Hepatocyte (in vitro differentiated cells): Measurements from ENCODE around the gene SLC8A1. TPM values are rescaled to one million over a fixed set of nuclear protein-coding genes. Genes with fewer than 3 reads are reported as not detected.

Experiments used
- DNase-seq: peaks from one replicate; pipeline ENCODE4 v3.0.0-alpha.2; 2016; ENCODE audit warnings: low spot score
- H2AFZ ChIP-seq: fragments of 200-600 bp; sonication (generic); 2 replicates; pipeline ENCODE4 v1.6.0; 2016; ENCODE audit warnings: antibody characterized with exemption, mild to moderate bottlenecking
- H3K27ac ChIP-seq: fragments of 200-600 bp; sonication (generic); 2 replicates; pipeline ENCODE4 v1.5.1; 2016; ENCODE audit warnings: mild to moderate bottlenecking
- H3K27me3 ChIP-seq: fragments of 200-600 bp; sonication (generic); 2 replicates; pipeline ENCODE4 v1.6.1; 2016
- H3K36me3 ChIP-seq: fragments of 200-600 bp; sonication (generic); replicated peaks from 2 replicates; pipeline ENCODE4 v1.5.1; 2016; ENCODE audit warnings: low read depth; ENCODE audit not compliant: insufficient read depth
- H3K4me1 ChIP-seq: fragments of 200-600 bp; sonication (generic); 2 replicates; pipeline ENCODE4 v1.5.1; 2016; ENCODE audit warnings: mild to moderate bottlenecking, moderate library complexity; ENCODE audit not compliant: insufficient read depth
- H3K4me2 ChIP-seq: fragments of 200-600 bp; sonication (generic); 2 replicates; pipeline ENCODE4 v1.6.0; 2016
- H3K4me3 ChIP-seq: fragments of 200-600 bp; sonication (generic); 2 replicates; pipeline ENCODE4 v1.5.1; 2016; ENCODE audit warnings: mild to moderate bottlenecking
- H3K79me2 ChIP-seq: fragments of 200-600 bp; sonication (generic); 2 replicates; pipeline ENCODE4 v1.6.0; 2017; ENCODE audit warnings: mild to moderate bottlenecking
- H3K9me2 ChIP-seq: fragments of 200-600 bp; sonication (generic); replicated peaks from 2 replicates; pipeline ENCODE4 v1.6.0; 2017; ENCODE audit warnings: mild to moderate bottlenecking; ENCODE audit not compliant: insufficient read depth
- H3K9me3 ChIP-seq: fragments of 200-600 bp; sonication (generic); 2 replicates; pipeline ENCODE4 v1.5.1; 2016; ENCODE audit warnings: low read depth, mild to moderate bottlenecking
- H4K20me1 ChIP-seq: fragments of 200-600 bp; sonication (generic); 2 replicates; pipeline ENCODE4 v1.6.0; 2016; ENCODE audit warnings: mild to moderate bottlenecking; ENCODE audit not compliant: insufficient read depth, poor library complexity, severe bottlenecking
- EZH2 ChIP-seq: fragments of 200-600 bp; sonication (generic); IDR thresholded peaks from 2 replicates; pipeline ENCODE4 v1.6.1; 2016; ENCODE audit warnings: antibody characterized with exemption, mild to moderate bottlenecking, borderline replicate concordance
- EZH2phosphoT487 ChIP-seq: fragments of 200-600 bp; sonication (generic); IDR thresholded peaks from one replicate; pipeline ENCODE4 v1.6.1; 2018; ENCODE audit warnings: antibody characterized with exemption, mild to moderate bottlenecking, low read depth, moderate library complexity; ENCODE audit not compliant: unreplicated experiment, severe bottlenecking
- WGBS: methylation state at CpG from one replicate; pipeline ENCODE4 v1.1.6; 2016; ENCODE audit warnings: low lambda C conversion rate; ENCODE audit errors: missing lambda C conversion rate; 5-methylcytosine and 5-hydroxymethylcytosine counted together
- polyA plus RNA-seq: library from polyadenylated mRNA; unstranded; fragments of >200 nt; fragmentation: Nextera tagmentation; extraction: Ambion mirVana; gene quantifications from 2 replicates; pipeline ENCODE4 v1.2.1, GENCODE V29; 2016
- total RNA-seq: library from RNA; depleted of rRNA; stranded (reverse); fragments of >200 nt; gene quantifications from 2 replicates; pipeline ENCODE4 v1.2.3, GENCODE V29; 2014
- TF ChIP-seq, protein P1 (sequence below): fragments of 200-600 bp; sonication (generic); IDR thresholded peaks from 2 replicates; pipeline ENCODE4 v1.5.1; 2016; ENCODE audit warnings: antibody characterized with exemption, mild to moderate bottlenecking; ENCODE audit not compliant: poor library complexity

The SLC8A1 gene
- total and polyA plus RNA-seq, 2 experiments from 2014 or later = 2.2 to 8.9 TPM

GRCh38 chr2:40364151-40364874 is 87.6 kb downstream of the SLC8A1 start:
- TF ChIP-seq EZH2phosphoT487 (no peak), EZH2 (no peak)
- no peaks in the 10 kb centered on the region for H4K20me1 ChIP-seq
- H3K27ac ChIP-seq = no peak overlapping the region
- H3K27me3 ChIP-seq = no peaks in the 10 kb centered on the region
- H3K9me2 ChIP-seq = no peaks in the 10 kb centered on the region
- peak overlapping the region; percentile 65 for H3K4me2 ChIP-seq
- H3K4me3 ChIP-seq = no peak overlapping the region
- DNase-seq = no peak
- no peak overlapping the region for H2AFZ ChIP-seq
- H3K36me3 ChIP-seq = no peaks in the 10 kb centered on the region
- WGBS = 51% methylated on average over 3 of the region's 3 CpGs
- no peaks in the 10 kb centered on the region for H3K4me1 ChIP-seq
- H3K79me2 ChIP-seq = no peaks in the 10 kb centered on the region
- H3K9me3 ChIP-seq = no peaks in the 10 kb centered on the region

DNA sequence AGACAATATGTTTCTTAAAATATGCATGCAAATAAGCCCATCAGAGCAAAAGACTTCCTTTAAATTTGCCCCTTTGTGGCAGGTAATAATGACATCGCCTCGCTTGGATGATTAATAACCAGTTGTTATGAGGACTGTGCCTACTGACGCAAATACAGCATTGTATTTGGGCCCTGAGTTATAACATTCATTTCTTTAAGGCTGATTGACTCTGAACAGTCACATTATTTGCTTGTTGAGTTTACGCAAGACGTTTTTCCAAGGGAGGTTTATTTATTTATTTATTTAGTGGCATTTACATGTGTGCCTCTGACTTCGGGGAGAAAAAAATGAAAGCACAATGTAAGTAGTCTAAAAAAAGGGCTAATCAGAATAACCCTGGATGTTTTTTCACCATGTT is 88.3 kb downstream of the SLC8A1 start:
- WGBS = 71% methylated on average over 6 of the region's 6 CpGs
- no peak overlapping the region for H3K4me3 ChIP-seq
- H3K4me2 ChIP-seq = peak overlapping the region; percentile 65
- no peaks in the 10 kb centered on the region for H3K36me3 ChIP-seq
- H4K20me1 ChIP-seq = no peaks in the 10 kb centered on the region
- no peaks in the 10 kb centered on the region for H3K9me2 ChIP-seq
- no peak overlapping the region for H2AFZ ChIP-seq
- no peaks in the 10 kb centered on the region for H3K27me3 ChIP-seq
- H3K79me2 ChIP-seq = no peaks in the 10 kb centered on the region
- TF ChIP-seq EZH2 = no peak
- no peak for TF ChIP-seq EZH2phosphoT487
- TF ChIP-seq, protein P1, sequence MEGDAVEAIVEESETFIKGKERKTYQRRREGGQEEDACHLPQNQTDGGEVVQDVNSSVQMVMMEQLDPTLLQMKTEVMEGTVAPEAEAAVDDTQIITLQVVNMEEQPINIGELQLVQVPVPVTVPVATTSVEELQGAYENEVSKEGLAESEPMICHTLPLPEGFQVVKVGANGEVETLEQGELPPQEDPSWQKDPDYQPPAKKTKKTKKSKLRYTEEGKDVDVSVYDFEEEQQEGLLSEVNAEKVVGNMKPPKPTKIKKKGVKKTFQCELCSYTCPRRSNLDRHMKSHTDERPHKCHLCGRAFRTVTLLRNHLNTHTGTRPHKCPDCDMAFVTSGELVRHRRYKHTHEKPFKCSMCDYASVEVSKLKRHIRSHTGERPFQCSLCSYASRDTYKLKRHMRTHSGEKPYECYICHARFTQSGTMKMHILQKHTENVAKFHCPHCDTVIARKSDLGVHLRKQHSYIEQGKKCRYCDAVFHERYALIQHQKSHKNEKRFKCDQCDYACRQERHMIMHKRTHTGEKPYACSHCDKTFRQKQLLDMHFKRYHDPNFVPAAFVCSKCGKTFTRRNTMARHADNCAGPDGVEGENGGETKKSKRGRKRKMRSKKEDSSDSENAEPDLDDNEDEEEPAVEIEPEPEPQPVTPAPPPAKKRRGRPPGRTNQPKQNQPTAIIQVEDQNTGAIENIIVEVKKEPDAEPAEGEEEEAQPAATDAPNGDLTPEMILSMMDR = no peak
- no peaks in the 10 kb centered on the region for H3K4me1 ChIP-seq
- no peak overlapping the region for H3K27ac ChIP-seq
- no peak for DNase-seq
- H3K9me3 ChIP-seq = no peaks in the 10 kb centered on the region

DNA sequence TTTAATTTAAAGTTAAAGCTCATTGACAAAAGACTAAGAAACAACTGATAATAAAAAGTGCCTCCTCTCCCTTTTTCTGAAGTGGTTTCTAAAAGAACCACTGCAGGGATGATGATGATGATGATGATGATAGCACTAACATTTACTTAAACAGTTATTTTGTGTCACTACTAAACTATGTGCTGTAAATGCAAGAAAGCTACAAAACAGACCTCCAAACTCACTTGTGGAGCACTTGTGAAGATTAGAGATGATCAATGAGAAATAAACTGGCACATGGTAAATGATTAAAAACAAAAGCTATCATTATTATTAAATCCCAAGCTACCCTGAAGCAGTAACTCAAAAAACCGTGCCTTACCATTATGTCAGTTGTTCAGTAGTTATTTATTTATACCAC is 88.7 kb downstream of the SLC8A1 start:
- Histone ChIP-seq H3K36me3 (no peaks in the 10 kb centered on the region), H3K4me2 (no peak overlapping the region), H2AFZ (no peak overlapping the region), H3K27ac (no peak overlapping the region), H3K4me3 (no peak overlapping the region), H3K9me2 (no peaks in the 10 kb centered on the region), H3K4me1 (no peaks in the 10 kb centered on the region), H4K20me1 (no peaks in the 10 kb centered on the region), H3K27me3 (no peaks in the 10 kb centered on the region), H3K79me2 (no peaks in the 10 kb centered on the region), H3K9me3 (no peaks in the 10 kb centered on the region)
- WGBS = 79% methylated on average over 1 of the region's 1 CpG
- no peak for DNase-seq
- TF ChIP-seq EZH2 = no peak
- no peak for TF ChIP-seq EZH2phosphoT487
- TF ChIP-seq, protein P1 = no peak

DNA sequence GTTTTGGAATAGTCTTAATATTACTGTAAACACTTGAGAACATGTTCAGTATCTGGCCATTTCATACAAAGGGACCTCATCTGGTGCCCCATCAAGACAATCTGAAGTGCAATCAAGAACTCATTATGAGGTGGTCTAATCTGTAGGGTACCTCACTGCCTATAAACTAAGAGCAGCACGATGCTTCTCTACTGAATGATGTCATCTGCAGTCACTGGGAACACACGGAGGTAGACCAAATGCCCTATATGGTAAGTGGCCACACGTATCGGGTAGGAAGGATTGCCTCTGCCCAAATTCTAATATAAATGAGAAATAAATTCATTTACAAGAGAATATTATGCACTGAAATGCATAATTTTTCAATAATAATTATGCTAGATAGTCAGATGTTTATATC is 90.4 kb downstream of the SLC8A1 start:
- WGBS = 85% methylated on average over 4 of the region's 4 CpGs
- no peaks in the 10 kb centered on the region for H3K36me3 ChIP-seq

More for the DNA sequence above, 90.4 kb downstream of the SLC8A1 start:
- Histone ChIP-seq H3K4me1 (no peaks in the 10 kb centered on the region), H3K4me3 (no peak overlapping the region), H3K27me3 (no peaks in the 10 kb centered on the region), H3K79me2 (no peaks in the 10 kb centered on the region), H3K27ac (no peak overlapping the region), H4K20me1 (no peaks in the 10 kb centered on the region), H3K4me2 (no peak overlapping the region), H3K9me3 (no peaks in the 10 kb centered on the region), H3K9me2 (no peaks in the 10 kb centered on the region), H2AFZ (no peak overlapping the region)
- DNase-seq = no peak
- TF ChIP-seq EZH2 (no peak), EZH2phosphoT487 (no peak)
- TF ChIP-seq, protein P1 = no peak
